Cardiac muscle cell (in vitro differentiated cells and primary cell): ENCODE results near the gene MT1B. TPM values are rescaled to one million over a fixed set of nuclear protein-coding genes. Genes with fewer than 3 reads are reported as not detected.

Experiments used
- polyA plus RNA-seq: library from polyadenylated mRNA; unstranded; fragments of >200 nt; fragmentation: Nextera tagmentation; extraction: Ambion mirVana; gene quantifications from 2 replicates; pipeline ENCODE4 v1.2.1, GENCODE V29; 2016
- total RNA-seq: library from RNA; depleted of rRNA; stranded (reverse); fragments of >200 nt; gene quantifications from 2 replicates; pipeline ENCODE4 v1.2.3, GENCODE V29; 2016

Gene MT1B
- total and polyA plus RNA-seq, 2 experiments from 2014 or later = not detected

Other genes starting within 250 kb of the MT1B start
- gene AMFR, start 226.3 kb upstream of the MT1B start, total RNA-seq = 152 and 157 TPM in 2 replicates
- gene AMFR, start 226.3 kb upstream of the MT1B start, polyA plus RNA-seq = 52.7 and 65.3 TPM in 2 replicates
- gene NUDT21, start 200.6 kb upstream of the MT1B start, total RNA-seq = 59.3 and 79.9 TPM in 2 replicates
- gene NUDT21, start 200.6 kb upstream of the MT1B start, polyA plus RNA-seq = 47.4 and 68.7 TPM in 2 replicates
- gene OGFOD1, start 200.3 kb upstream of the MT1B start, total RNA-seq = 32.0 and 65.5 TPM in 2 replicates
- 49.4 and 54.9 TPM in 2 replicates for gene OGFOD1, start 200.3 kb upstream of the MT1B start, polyA plus RNA-seq
- 31.9 and 32.8 TPM in 2 replicates for gene BBS2, start 131.9 kb upstream of the MT1B start, total RNA-seq
- gene BBS2, start 131.9 kb upstream of the MT1B start, polyA plus RNA-seq = 50.4 and 64.7 TPM in 2 replicates
- not detected in 2 replicates for gene MT4, start 86.8 kb upstream of the MT1B start, total RNA-seq
- gene MT4, start 86.8 kb upstream of the MT1B start, polyA plus RNA-seq = not detected in 2 replicates
- gene MT3, start 62.4 kb upstream of the MT1B start, total RNA-seq = not detected in 2 replicates
- gene MT3, start 62.4 kb upstream of the MT1B start, polyA plus RNA-seq = 1.0 TPM in 1 of 2 replicates, not detected in the other
- gene MT2A, start 43.3 kb upstream of the MT1B start, total RNA-seq = 0.28 TPM in 1 of 2 replicates, not detected in the other
- gene MT2A, start 43.3 kb upstream of the MT1B start, polyA plus RNA-seq = 1.6 and 2.1 TPM in 2 replicates
- 3.6 and 9.1 TPM in 2 replicates for gene MT1E, start 26.1 kb upstream of the MT1B start, total RNA-seq
- 4.5 and 4.7 TPM in 2 replicates for gene MT1E, start 26.1 kb upstream of the MT1B start, polyA plus RNA-seq
- gene MT1M, start 19.2 kb upstream of the MT1B start, total RNA-seq = not detected in 2 replicates
- gene MT1M, start 19.2 kb upstream of the MT1B start, polyA plus RNA-seq = not detected in 2 replicates
- gene MT1A, start 13.2 kb upstream of the MT1B start, total RNA-seq = not detected in 2 replicates
- gene MT1A, start 13.2 kb upstream of the MT1B start, polyA plus RNA-seq = not detected in 2 replicates
- not detected in 2 replicates for gene MT1F, start 6.1 kb downstream of the MT1B start, total RNA-seq
- gene MT1F, start 6.1 kb downstream of the MT1B start, polyA plus RNA-seq = not detected in 2 replicates
- gene MT1G, start 16.2 kb downstream of the MT1B start, total RNA-seq = 3.7 TPM in 1 of 2 replicates, not detected in the other
- gene MT1G, start 16.2 kb downstream of the MT1B start, polyA plus RNA-seq = not detected in 2 replicates
- not detected in 2 replicates for gene MT1H, start 17.9 kb downstream of the MT1B start, total RNA-seq
- not detected in 2 replicates for gene MT1H, start 17.9 kb downstream of the MT1B start, polyA plus RNA-seq
- gene MT1X, start 30.6 kb downstream of the MT1B start, total RNA-seq = 5.7 and 13.3 TPM in 2 replicates
- 9.3 and 11.1 TPM in 2 replicates for gene MT1X, start 30.6 kb downstream of the MT1B start, polyA plus RNA-seq
- 110 and 115 TPM in 2 replicates for gene NUP93, start 78.2 kb downstream of the MT1B start, total RNA-seq
- 127 and 157 TPM in 2 replicates for gene NUP93, start 78.2 kb downstream of the MT1B start, polyA plus RNA-seq
- gene SLC12A3, start 213.3 kb downstream of the MT1B start, total RNA-seq = not detected in 2 replicates
- gene SLC12A3, start 213.3 kb downstream of the MT1B start, polyA plus RNA-seq = not detected in 2 replicates